WERI-Rb-1 (cell line): ENCODE results near the gene GPR21.

Experiments
- DNase-seq: peaks from one replicate; pipeline ENCODE4 v3.0.0-alpha.2; 2020
- H3K27ac ChIP-seq: fragments of 250-450 bp; sonication (Bioruptor Pico); 2 replicates; pipeline ENCODE4 v1.5.1; 2020; ENCODE audit warnings: mild to moderate bottlenecking, moderate library complexity
- H3K27me3 ChIP-seq: fragments of 250-450 bp; sonication (Bioruptor Pico); 2 replicates; pipeline ENCODE4 v1.5.1; 2021; ENCODE audit warnings: mild to moderate bottlenecking, low read depth, moderate library complexity; ENCODE audit not compliant: insufficient read depth, severe bottlenecking
- H3K36me3 ChIP-seq: fragments of 250-450 bp; sonication (Bioruptor Pico); 2 replicates; pipeline ENCODE4 v1.5.1; 2020; ENCODE audit warnings: mild to moderate bottlenecking, moderate library complexity
- H3K4me3 ChIP-seq: 2 replicates; pipeline ENCODE4 v1.5.1; 2011; ENCODE audit warnings: low read depth, mild to moderate bottlenecking, control low read depth, low read length
- H3K9me3 ChIP-seq: fragments of 250-450 bp; sonication (Bioruptor Pico); 2 replicates; pipeline ENCODE4 v1.5.1; 2021; ENCODE audit warnings: mild to moderate bottlenecking, moderate library complexity; ENCODE audit not compliant: severe bottlenecking
- CTCF ChIP-seq: IDR thresholded peaks from 2 replicates; pipeline ENCODE4 v1.5.1; 2011; ENCODE audit warnings: low read depth, mild to moderate bottlenecking, control low read depth, inconsistent platforms, low read length

The GPR21 gene

GRCh38 chr9:123007269-123007668 is 26.2 kb upstream of the GPR21 start:
- DNase-seq, result no peak
- Histone ChIP-seq H3K36me3 (peaks cover 49% of the 10 kb centered on the region), H3K4me3 (no peak overlapping the region), H3K27me3 (no peaks in the 10 kb centered on the region), H3K27ac (no peak overlapping the region), H3K9me3 (no peaks in the 10 kb centered on the region)
- TF ChIP-seq CTCF, result no peak

GRCh38 chr9:123008909-123009308 is 24.6 kb upstream of the GPR21 start:
- Histone ChIP-seq H3K4me3 (no peak overlapping the region), H3K27ac (no peak overlapping the region), H3K36me3 (peaks cover 45% of the 10 kb centered on the region), H3K27me3 (no peaks in the 10 kb centered on the region), H3K9me3 (no peaks in the 10 kb centered on the region)
- DNase-seq, result no peak
- no peak for TF ChIP-seq CTCF

GRCh38 chr9:123011380-123011779 is 22.1 kb upstream of the GPR21 start:
- no peaks in the 10 kb centered on the region for H3K9me3 ChIP-seq
- no peak overlapping the region for H3K4me3 ChIP-seq
- no peaks in the 10 kb centered on the region for H3K27me3 ChIP-seq
- no peak for TF ChIP-seq CTCF
- no peak overlapping the region for H3K27ac ChIP-seq
- DNase-seq, result no peak
- H3K36me3 ChIP-seq, result peaks cover 40% of the 10 kb centered on the region

GRCh38 chr9:123011878-123012528 is 21.5 kb upstream of the GPR21 start:
- Histone ChIP-seq H3K36me3 (peaks cover 44% of the 10 kb centered on the region), H3K4me3 (no peak overlapping the region), H3K27me3 (no peaks in the 10 kb centered on the region), H3K9me3 (no peaks in the 10 kb centered on the region), H3K27ac (no peak overlapping the region)
- DNase-seq, result no peak
- TF ChIP-seq CTCF, result no peak

GRCh38 chr9:123016631-123017030 is 16.8 kb upstream of the GPR21 start:
- H3K27ac ChIP-seq, result no peak overlapping the region
- H3K36me3 ChIP-seq, result peaks cover 48% of the 10 kb centered on the region
- TF ChIP-seq CTCF, result no peak
- no peaks in the 10 kb centered on the region for H3K27me3 ChIP-seq
- H3K4me3 ChIP-seq, result no peak overlapping the region
- no peaks in the 10 kb centered on the region for H3K9me3 ChIP-seq
- DNase-seq, result no peak

GRCh38 chr9:123020796-123021195 is 12.7 kb upstream of the GPR21 start:
- H3K4me3 ChIP-seq, result no peak overlapping the region
- no peak for DNase-seq
- no peak overlapping the region for H3K27ac ChIP-seq
- TF ChIP-seq CTCF, result no peak
- H3K9me3 ChIP-seq, result no peaks in the 10 kb centered on the region
- H3K36me3 ChIP-seq, result peaks cover 48% of the 10 kb centered on the region
- no peaks in the 10 kb centered on the region for H3K27me3 ChIP-seq
